CD4-positive, alpha-beta T cell treated with Interferon gamma for 1 hour (primary cell): ENCODE data around the gene GET3.
"Not testable (repeated sequence)": the region's sequence is repeated elsewhere in the genome, so short reads cannot be mapped to it uniquely, and the experiment has no call there.

Experiments
- DNase-seq: peaks from one replicate; pipeline ENCODE4 v3.0.0-alpha.2; 2020

Gene GET3

GRCh38 chr19:12736995-12737834 is at the start of gene GET3:
Gene GET3 (plus strand): TSS chr19:12737497. CDS start chr19:12737506, 9 bp downstream.
- DNase-seq, result peak; percentile 83

- no peak for DNase-seq
Observed at GRCh38 chr19:12689012-12689411, 48.3 kb upstream of the GET3 start.

- no peak for DNase-seq
Observed at GRCh38 chr19:12689581-12690216, 47.6 kb upstream of the GET3 start.

GRCh38 chr19:12692960-12693359 is 44.3 kb upstream of the GET3 start:
- no peak for DNase-seq

GRCh38 chr19:12694641-12695040 is 42.7 kb upstream of the GET3 start:
- DNase-seq, result no peak

GRCh38 chr19:12695096-12695495 is 42.2 kb upstream of the GET3 start:
- no peak for DNase-seq

- no peak for DNase-seq
Observed at GRCh38 chr19:12695514-12695913, 41.8 kb upstream of the GET3 start.

GRCh38 chr19:12695997-12696365 is 41.3 kb upstream of the GET3 start:
- DNase-seq, result no peak

- DNase-seq, result peak; percentile 95
Observed at GRCh38 chr19:12696366-12697335, 40.6 kb upstream of the GET3 start, which contains the start of gene FBXW9. Gene FBXW9 (minus strand): TSS chr19:12696631. CDS start chr19:12696581, 50 bp downstream.

GRCh38 chr19:12697425-12697824 is 39.9 kb upstream of the GET3 start:
- not testable (repeated sequence) for DNase-seq

GRCh38 chr19:12698138-12698537 is 39.2 kb upstream of the GET3 start:
- DNase-seq, result no peak

GRCh38 chr19:12701596-12702282 is 35.6 kb upstream of the GET3 start:
- DNase-seq, result no peak

GRCh38 chr19:12703046-12703445 is 34.3 kb upstream of the GET3 start:
- no peak for DNase-seq

GRCh38 chr19:12705169-12705568 is 32.1 kb upstream of the GET3 start:
- no peak for DNase-seq

GRCh38 chr19:12705654-12706331 is 31.5 kb upstream of the GET3 start:
- no peak for DNase-seq

- DNase-seq, result no peak
Observed at GRCh38 chr19:12706332-12706718, 31.0 kb upstream of the GET3 start.

- DNase-seq, result no peak
Observed at GRCh38 chr19:12708641-12709040, 28.7 kb upstream of the GET3 start.

GRCh38 chr19:12711187-12711586 is 26.1 kb upstream of the GET3 start:
- DNase-seq, result no peak

GRCh38 chr19:12712077-12712476 is 25.2 kb upstream of the GET3 start:
- DNase-seq, result peak; percentile 32

- DNase-seq, result not testable (repeated sequence)
Observed at GRCh38 chr19:12713304-12713703, 24.0 kb upstream of the GET3 start.

- no peak for DNase-seq
Observed at GRCh38 chr19:12715102-12715501, 22.2 kb upstream of the GET3 start.

- DNase-seq, result no peak
Observed at GRCh38 chr19:12715929-12716328, 21.4 kb upstream of the GET3 start.
